Measurements from ENCODE around the gene DHX36.

Gene DHX36

DNA sequence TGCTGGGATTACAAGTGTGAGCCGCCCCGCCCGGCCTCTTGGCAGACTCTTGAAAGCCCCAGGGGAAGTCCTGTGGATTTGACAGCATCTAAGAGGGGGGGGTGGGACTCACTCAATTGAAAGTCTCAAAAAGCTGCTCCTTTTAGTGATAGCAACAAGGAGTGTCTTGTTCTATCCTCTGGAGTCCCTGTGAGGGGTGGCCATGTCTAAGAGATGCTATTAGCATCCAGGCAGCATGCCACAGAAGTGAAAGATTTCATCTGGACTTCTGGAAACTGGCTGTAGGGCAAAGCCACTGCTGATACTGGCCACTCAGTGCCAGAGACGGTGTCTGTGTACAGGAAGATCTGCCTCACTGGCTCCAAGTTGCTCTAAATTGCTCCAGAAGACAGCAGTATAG lies 74.0 kb downstream of the DHX36 start:
- H3K4me1 ChIP-seq (ENCODE audit: insufficient read depth, low read length, poor library complexity, severe bottlenecking): no peaks in the 10 kb centered on the region
- no peaks in the 10 kb centered on the region for H3F3A ChIP-seq (ENCODE audit: low read depth)
- peaks cover 6% of the 10 kb centered on the region; the same call in 1 of the 2 replicates for H3K36me3 ChIP-seq (ENCODE audit: insufficient read depth, low read length)
- no peak overlapping the region for H3K4me3 ChIP-seq (ENCODE audit: low read length, poor library complexity, severe bottlenecking)
- H3K9ac ChIP-seq (ENCODE audit: low read depth, low read length, poor library complexity, severe bottlenecking): no peak overlapping the region
- no peak overlapping the region for H2AFZ ChIP-seq (ENCODE audit: low read length)
- H3K27me3 ChIP-seq (ENCODE audit: insufficient read depth, low read length, poor library complexity, severe bottlenecking): no peaks in the 10 kb centered on the region
- H3K9me3 ChIP-seq (ENCODE audit: insufficient read depth, low read depth, low read length): no peaks in the 10 kb centered on the region
- no peaks in the 10 kb centered on the region for H4K20me1 ChIP-seq (ENCODE audit: insufficient read depth, low read length, poor library complexity, severe bottlenecking)
- no peak overlapping the region for H3K4me2 ChIP-seq (ENCODE audit: low read depth, low read length, poor library complexity, severe bottlenecking)
- H3K79me2 ChIP-seq (ENCODE audit: insufficient read depth, low read length): no peaks in the 10 kb centered on the region
- no peaks in the 10 kb centered on the region for H3K9me2 ChIP-seq (replicated peaks; ENCODE audit: low read depth, low read length)
- TF ChIP-seq, protein P1, sequence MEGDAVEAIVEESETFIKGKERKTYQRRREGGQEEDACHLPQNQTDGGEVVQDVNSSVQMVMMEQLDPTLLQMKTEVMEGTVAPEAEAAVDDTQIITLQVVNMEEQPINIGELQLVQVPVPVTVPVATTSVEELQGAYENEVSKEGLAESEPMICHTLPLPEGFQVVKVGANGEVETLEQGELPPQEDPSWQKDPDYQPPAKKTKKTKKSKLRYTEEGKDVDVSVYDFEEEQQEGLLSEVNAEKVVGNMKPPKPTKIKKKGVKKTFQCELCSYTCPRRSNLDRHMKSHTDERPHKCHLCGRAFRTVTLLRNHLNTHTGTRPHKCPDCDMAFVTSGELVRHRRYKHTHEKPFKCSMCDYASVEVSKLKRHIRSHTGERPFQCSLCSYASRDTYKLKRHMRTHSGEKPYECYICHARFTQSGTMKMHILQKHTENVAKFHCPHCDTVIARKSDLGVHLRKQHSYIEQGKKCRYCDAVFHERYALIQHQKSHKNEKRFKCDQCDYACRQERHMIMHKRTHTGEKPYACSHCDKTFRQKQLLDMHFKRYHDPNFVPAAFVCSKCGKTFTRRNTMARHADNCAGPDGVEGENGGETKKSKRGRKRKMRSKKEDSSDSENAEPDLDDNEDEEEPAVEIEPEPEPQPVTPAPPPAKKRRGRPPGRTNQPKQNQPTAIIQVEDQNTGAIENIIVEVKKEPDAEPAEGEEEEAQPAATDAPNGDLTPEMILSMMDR (conservative IDR thresholded peaks at IDR 0.05; ENCODE audit: low read length): no peak
- no peak for TF ChIP-seq EZH2phosphoT487 (IDR thresholded peaks at IDR 0.05; ENCODE audit: borderline replicate concordance)

DNA sequence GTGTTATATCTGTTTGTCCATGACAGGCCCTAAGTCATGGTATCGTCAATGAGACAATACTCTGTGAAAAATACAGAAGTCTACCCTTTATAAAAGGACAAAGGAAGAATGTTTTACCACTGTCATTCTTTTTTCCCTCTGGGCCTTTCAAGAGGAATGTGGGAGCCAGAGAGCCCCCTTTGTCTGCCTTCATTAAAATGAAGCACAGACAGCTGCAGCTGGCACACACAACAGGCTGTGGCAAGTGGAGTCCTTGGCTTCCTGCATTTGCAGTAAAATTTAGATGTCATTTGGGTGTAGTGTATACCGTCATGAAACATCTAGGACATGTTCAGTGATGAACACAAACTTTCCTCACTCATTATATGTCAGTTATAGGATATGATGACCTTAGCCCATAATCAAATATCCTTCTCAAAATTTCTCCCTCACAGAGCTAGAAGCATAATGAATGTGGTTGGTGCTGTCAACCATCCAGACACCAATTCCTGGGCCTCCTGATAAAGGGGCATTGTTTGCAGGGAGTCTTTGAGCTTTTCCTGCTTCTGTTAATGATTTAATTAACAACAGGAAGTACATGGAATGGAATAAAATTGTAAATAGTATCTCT lies 76.4 kb downstream of the DHX36 start:
- Histone ChIP-seq H2AFZ (ENCODE audit: low read length) (no peak overlapping the region), H3K4me3 (ENCODE audit: low read length, poor library complexity, severe bottlenecking) (no peak overlapping the region), H3F3A (ENCODE audit: low read depth) (no peaks in the 10 kb centered on the region), H3K79me2 (ENCODE audit: insufficient read depth, low read length) (no peaks in the 10 kb centered on the region), H3K36me3 (ENCODE audit: insufficient read depth, low read length) (no peaks in the 10 kb centered on the region), H3K9me3 (ENCODE audit: insufficient read depth, low read depth, low read length) (no peaks in the 10 kb centered on the region), H4K20me1 (ENCODE audit: insufficient read depth, low read length, poor library complexity, severe bottlenecking) (no peaks in the 10 kb centered on the region), H3K4me1 (ENCODE audit: insufficient read depth, low read length, poor library complexity, severe bottlenecking) (no peaks in the 10 kb centered on the region), H3K4me2 (ENCODE audit: low read depth, low read length, poor library complexity, severe bottlenecking) (no peak overlapping the region), H3K9ac (ENCODE audit: low read depth, low read length, poor library complexity, severe bottlenecking) (no peak overlapping the region), H3K9me2 (replicated peaks; ENCODE audit: low read depth, low read length) (no peaks in the 10 kb centered on the region), H3K27me3 (ENCODE audit: insufficient read depth, low read length, poor library complexity, severe bottlenecking) (no peaks in the 10 kb centered on the region)
- TF ChIP-seq, protein P1 (conservative IDR thresholded peaks at IDR 0.05; ENCODE audit: low read length): no peak
- TF ChIP-seq EZH2phosphoT487 (IDR thresholded peaks at IDR 0.05; ENCODE audit: borderline replicate concordance): no peak

DNA sequence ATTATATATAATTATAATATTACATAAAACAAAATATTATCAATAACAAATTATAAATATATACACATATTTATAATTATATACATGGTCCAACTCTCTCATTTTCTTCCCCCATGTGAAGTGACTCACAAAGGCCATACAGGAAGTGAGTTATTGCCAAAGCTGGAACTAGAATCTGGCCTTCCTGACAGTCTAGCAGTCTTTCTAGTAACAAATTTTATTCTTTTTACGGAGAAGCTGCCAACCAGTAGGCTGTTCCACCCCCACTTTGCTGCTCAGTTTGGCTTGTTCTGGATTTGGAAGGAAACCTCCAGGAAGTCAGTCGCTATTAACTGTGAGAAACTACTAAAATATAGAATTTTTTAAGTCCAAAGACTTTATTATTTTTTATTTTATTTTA lies 79.6 kb downstream of the DHX36 start:
- H3K9me2 ChIP-seq (replicated peaks; ENCODE audit: low read depth, low read length): no peaks in the 10 kb centered on the region
- no peaks in the 10 kb centered on the region for H3K36me3 ChIP-seq (ENCODE audit: insufficient read depth, low read length)
- no peak overlapping the region for H2AFZ ChIP-seq (ENCODE audit: low read length)
- H3K4me1 ChIP-seq (ENCODE audit: insufficient read depth, low read length, poor library complexity, severe bottlenecking): no peaks in the 10 kb centered on the region
- H4K20me1 ChIP-seq (ENCODE audit: insufficient read depth, low read length, poor library complexity, severe bottlenecking): no peaks in the 10 kb centered on the region
- no peak overlapping the region for H3K9ac ChIP-seq (ENCODE audit: low read depth, low read length, poor library complexity, severe bottlenecking)
- H3K4me3 ChIP-seq (ENCODE audit: low read length, poor library complexity, severe bottlenecking): no peak overlapping the region
- no peaks in the 10 kb centered on the region for H3F3A ChIP-seq (ENCODE audit: low read depth)
- H3K9me3 ChIP-seq (ENCODE audit: insufficient read depth, low read depth, low read length): no peaks in the 10 kb centered on the region
- no peaks in the 10 kb centered on the region for H3K27me3 ChIP-seq (ENCODE audit: insufficient read depth, low read length, poor library complexity, severe bottlenecking)
- H3K4me2 ChIP-seq (ENCODE audit: low read depth, low read length, poor library complexity, severe bottlenecking): no peak overlapping the region
- no peak for TF ChIP-seq EZH2phosphoT487 (IDR thresholded peaks at IDR 0.05; ENCODE audit: borderline replicate concordance)
- TF ChIP-seq, protein P1 (conservative IDR thresholded peaks at IDR 0.05; ENCODE audit: low read length): no peak
- no peaks in the 10 kb centered on the region for H3K79me2 ChIP-seq (ENCODE audit: insufficient read depth, low read length)
